ENCODE measurements around the gene ARRDC3.

- TF ChIP-seq POLR2AphosphoS5 (IDR thresholded peaks at IDR 0.05) (no peak), CTCF (IDR thresholded peaks at IDR 0.05) (no peak)
Observed at GRCh38 chr5:91430949-91431348, 47.8 kb upstream of the ARRDC3 start.
